Neural progenitor cell (in vitro differentiated cells): ENCODE measurements around the gene FGG.

Source experiments
- CTCF ChIP-seq: fragments of 200-600 bp; sonication (generic); IDR thresholded peaks from 2 replicates; pipeline ENCODE4 v1.5.1; 2017; ENCODE audit warnings: antibody characterized with exemption, mild to moderate bottlenecking
- EZH2 ChIP-seq: fragments of 200-600 bp; sonication (generic); IDR thresholded peaks from 2 replicates; pipeline ENCODE4 v1.6.1; 2017; ENCODE audit warnings: antibody characterized with exemption, mild to moderate bottlenecking, moderate library complexity

GRCh38 chr4:154566639-154567204 is 45.7 kb downstream of the FGG start:
- no peak for TF ChIP-seq CTCF
- no peak for TF ChIP-seq EZH2
